Endothelial cell (in vitro differentiated cells): ENCODE measurements around the gene IGHMBP2. TPM values are rescaled to one million over a fixed set of nuclear protein-coding genes. Genes with fewer than 3 reads are reported as not detected.

Source experiments
- DNase-seq: peaks from one replicate; pipeline ENCODE4 v3.0.0; 2021; ENCODE audit warnings: low spot score
- H3K27ac Mint-ChIP-seq: one replicate; pipeline ENCODE4 v1.8.0; 2021; ENCODE audit warnings: mixed read lengths, inconsistent platforms; ENCODE audit not compliant: unreplicated experiment
- H3K27me3 Mint-ChIP-seq: one replicate; pipeline ENCODE4 v1.8.0; 2021; ENCODE audit warnings: mild to moderate bottlenecking, moderate library complexity, mixed read lengths, inconsistent platforms; ENCODE audit not compliant: unreplicated experiment
- H3K36me3 Mint-ChIP-seq: one replicate; pipeline ENCODE4 v1.8.0; 2021; ENCODE audit warnings: mild to moderate bottlenecking, low read depth, mixed read lengths, inconsistent platforms; ENCODE audit not compliant: unreplicated experiment
- H3K4me1 Mint-ChIP-seq: one replicate; pipeline ENCODE4 v1.8.0; 2021; ENCODE audit warnings: mild to moderate bottlenecking, mixed read lengths, inconsistent platforms; ENCODE audit not compliant: unreplicated experiment
- H3K4me3 Mint-ChIP-seq: one replicate; pipeline ENCODE4 v1.8.0; 2021; ENCODE audit warnings: mild to moderate bottlenecking, mixed read lengths, inconsistent platforms; ENCODE audit not compliant: unreplicated experiment
- H3K9me3 Mint-ChIP-seq: one replicate; pipeline ENCODE4 v1.8.0; 2021; ENCODE audit warnings: mixed read lengths, inconsistent platforms; ENCODE audit not compliant: unreplicated experiment
- total RNA-seq: library from RNA; stranded (reverse); fragmentation: NEBNext Ultra II Directional; extraction: Animal tissue kit (Norgen Biotek cat#: 25700); gene quantifications from one replicate; pipeline ENCODE4 v1.2.1, GENCODE V29; 2021; ENCODE audit not compliant: unreplicated experiment
- TF ChIP-seq, protein P1 (sequence below): fragments of 200-600 bp; sonication (generic); IDR thresholded peaks from one replicate; pipeline ENCODE4 v1.5.0; 2021; ENCODE audit warnings: antibody characterized with exemption; ENCODE audit not compliant: unreplicated experiment

IGHMBP2 gene
- total RNA-seq, 1 donor from 2014 or later, result 14.1 TPM

DNA sequence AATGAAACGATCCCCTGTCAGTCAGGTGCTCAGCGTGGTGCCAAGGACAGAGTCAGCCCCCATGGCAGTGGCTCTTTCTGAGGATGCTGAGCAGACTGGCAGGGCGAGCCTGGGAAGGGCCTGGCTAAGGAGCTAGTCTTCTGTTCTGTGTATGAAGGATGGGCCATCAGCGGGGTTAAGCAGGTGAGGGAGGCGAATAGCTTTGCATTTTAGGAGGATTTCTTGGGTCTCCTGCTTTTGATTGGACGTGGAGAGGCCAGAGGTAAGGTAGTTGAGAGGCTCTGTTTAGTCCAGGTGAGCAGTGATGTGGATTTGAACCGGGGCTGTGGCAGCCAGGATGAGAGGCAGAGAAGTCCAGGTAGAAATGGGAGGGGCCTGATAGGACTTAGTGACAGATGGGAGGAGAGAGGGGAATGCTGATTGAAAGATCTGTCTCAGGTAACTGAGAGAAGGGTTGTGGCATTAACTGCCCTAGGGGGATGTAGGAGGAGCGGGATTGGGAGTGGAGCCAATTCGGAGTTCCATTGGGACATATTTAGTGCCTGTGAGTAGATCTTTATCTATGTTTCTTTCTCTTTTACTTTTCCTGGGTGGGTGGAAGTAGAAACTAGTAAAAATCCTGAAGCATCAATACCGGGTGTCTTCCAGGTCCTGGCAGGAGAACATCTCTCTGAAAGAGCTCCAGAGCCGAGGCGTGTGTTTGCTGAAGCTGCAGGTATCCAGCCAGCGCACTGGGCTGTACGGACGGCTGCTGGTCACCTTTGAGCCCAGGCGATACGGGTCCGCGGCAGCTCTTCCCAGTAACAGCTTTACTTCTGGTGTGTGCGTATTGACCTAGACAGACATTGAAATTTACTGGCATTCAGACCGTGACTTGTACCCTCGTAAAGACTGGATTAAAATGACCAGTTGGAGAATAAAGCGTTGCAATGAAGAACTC lies 2.0 kb downstream of the IGHMBP2 start:
- TF ChIP-seq, protein P1, sequence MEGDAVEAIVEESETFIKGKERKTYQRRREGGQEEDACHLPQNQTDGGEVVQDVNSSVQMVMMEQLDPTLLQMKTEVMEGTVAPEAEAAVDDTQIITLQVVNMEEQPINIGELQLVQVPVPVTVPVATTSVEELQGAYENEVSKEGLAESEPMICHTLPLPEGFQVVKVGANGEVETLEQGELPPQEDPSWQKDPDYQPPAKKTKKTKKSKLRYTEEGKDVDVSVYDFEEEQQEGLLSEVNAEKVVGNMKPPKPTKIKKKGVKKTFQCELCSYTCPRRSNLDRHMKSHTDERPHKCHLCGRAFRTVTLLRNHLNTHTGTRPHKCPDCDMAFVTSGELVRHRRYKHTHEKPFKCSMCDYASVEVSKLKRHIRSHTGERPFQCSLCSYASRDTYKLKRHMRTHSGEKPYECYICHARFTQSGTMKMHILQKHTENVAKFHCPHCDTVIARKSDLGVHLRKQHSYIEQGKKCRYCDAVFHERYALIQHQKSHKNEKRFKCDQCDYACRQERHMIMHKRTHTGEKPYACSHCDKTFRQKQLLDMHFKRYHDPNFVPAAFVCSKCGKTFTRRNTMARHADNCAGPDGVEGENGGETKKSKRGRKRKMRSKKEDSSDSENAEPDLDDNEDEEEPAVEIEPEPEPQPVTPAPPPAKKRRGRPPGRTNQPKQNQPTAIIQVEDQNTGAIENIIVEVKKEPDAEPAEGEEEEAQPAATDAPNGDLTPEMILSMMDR, result no peak
- Mint-ChIP-seq H3K27ac (no peak overlapping the region), H3K9me3 (no peaks in the 10 kb centered on the region), H3K4me3 (peak overlapping the region; percentile 70), H3K36me3 (peaks cover 18% of the 10 kb centered on the region), H3K4me1 (peaks cover 25% of the 10 kb centered on the region), H3K27me3 (peaks cover 4% of the 10 kb centered on the region)
- DNase-seq, result no peak

DNA sequence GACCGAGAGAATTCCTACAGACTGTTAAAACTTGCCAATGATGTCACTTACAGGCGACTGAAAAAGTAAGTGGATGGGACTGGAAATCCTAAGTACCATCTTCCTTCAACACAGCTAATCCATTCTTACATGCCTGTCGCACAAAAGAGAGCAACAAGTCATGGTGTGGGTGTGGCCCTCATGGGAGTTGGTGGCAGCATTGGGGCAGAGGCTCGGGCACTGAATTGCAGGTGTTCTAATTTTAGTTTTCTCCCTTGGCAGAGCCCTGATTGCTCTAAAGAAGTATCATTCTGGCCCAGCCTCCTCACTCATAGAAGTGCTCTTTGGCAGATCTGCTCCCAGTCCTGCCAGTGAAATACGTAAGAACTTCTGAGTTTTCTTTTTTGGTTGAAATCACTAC lies 4.6 kb downstream of the IGHMBP2 start:
- DNase-seq, result no peak
- peaks cover 1% of the 10 kb centered on the region for H3K27me3 Mint-ChIP-seq
- H3K4me3 Mint-ChIP-seq, result no peak overlapping the region
- no peaks in the 10 kb centered on the region for H3K9me3 Mint-ChIP-seq
- H3K4me1 Mint-ChIP-seq, result peaks cover 9% of the 10 kb centered on the region
- TF ChIP-seq, protein P1, result no peak
- H3K27ac Mint-ChIP-seq, result no peak overlapping the region
- H3K36me3 Mint-ChIP-seq, result peaks cover 19% of the 10 kb centered on the region

DNA sequence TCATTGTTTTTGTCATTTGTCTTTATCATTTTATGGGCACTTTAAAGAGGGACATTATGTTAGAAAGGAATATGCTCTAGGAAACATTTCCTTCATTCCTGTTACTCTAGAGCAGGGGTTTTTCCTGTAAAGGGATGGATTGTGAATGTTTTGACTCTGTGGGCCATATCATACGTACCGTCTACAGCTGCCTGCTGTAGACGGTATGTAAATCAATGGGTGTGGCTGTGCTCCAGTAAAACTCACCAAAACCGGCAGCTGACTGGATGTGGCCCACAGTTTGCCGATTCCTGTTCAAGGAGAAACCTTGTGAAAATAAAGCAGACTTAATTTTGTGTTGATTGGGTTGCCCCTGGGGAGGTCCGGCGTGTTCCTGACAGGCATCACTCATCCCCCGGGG lies 7.3 kb downstream of the IGHMBP2 start:
- Mint-ChIP-seq H3K27me3 (peaks cover 3% of the 10 kb centered on the region), H3K4me1 (no peaks in the 10 kb centered on the region), H3K27ac (no peak overlapping the region), H3K4me3 (no peak overlapping the region), H3K9me3 (no peaks in the 10 kb centered on the region), H3K36me3 (peaks cover 23% of the 10 kb centered on the region)
- TF ChIP-seq, protein P1, result no peak
- DNase-seq, result no peak

DNA sequence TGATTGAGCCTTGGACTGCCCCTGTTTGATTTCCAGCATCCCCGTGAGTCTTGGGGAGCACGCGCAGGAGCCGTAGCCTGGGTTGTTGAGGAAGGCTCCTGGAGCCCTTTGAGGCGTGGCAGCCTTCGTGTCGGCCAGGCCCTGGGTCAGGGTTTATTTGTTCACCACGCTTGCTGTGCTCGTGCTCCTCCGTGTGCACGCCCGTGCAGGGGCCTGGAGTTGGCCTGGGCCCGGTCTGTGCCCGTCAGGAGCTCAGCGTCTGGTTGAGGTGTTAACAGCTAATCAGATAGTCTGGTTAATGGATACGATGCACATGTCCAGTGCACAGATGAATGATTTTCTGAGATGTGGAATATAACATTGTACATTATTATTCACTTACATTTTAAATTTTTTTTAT lies 8.0 kb downstream of the IGHMBP2 start:
- no peak overlapping the region for H3K27ac Mint-ChIP-seq
- H3K36me3 Mint-ChIP-seq, result peaks cover 29% of the 10 kb centered on the region
- H3K4me3 Mint-ChIP-seq, result no peak overlapping the region
- TF ChIP-seq, protein P1, result no peak
- no peaks in the 10 kb centered on the region for H3K9me3 Mint-ChIP-seq
- H3K4me1 Mint-ChIP-seq, result no peaks in the 10 kb centered on the region
- DNase-seq, result no peak
- peaks cover 3% of the 10 kb centered on the region for H3K27me3 Mint-ChIP-seq

DNA sequence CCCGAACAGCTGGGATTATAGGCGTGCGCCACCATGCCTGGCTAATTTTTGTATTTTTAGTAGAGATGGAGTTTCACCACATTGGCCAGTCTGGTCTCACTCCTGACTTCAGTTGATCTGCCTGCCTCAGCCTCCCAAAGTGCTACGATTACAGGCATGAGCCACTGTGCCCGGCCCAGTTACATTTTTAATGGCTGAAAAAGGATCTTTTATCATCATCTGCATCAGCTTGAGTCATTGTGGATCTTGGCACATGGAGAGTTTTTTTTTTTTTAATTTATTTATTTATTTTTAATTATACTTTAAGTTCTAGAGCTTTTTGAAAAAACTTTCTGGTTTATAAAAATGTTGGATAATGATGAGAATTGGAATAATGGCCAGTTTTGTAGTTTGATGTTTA lies 8.6 kb downstream of the IGHMBP2 start:
- no peak for DNase-seq
- Mint-ChIP-seq H3K27ac (no peak overlapping the region), H3K27me3 (peaks cover 3% of the 10 kb centered on the region), H3K36me3 (peaks cover 29% of the 10 kb centered on the region), H3K9me3 (no peaks in the 10 kb centered on the region), H3K4me3 (no peak overlapping the region), H3K4me1 (no peaks in the 10 kb centered on the region)
- TF ChIP-seq, protein P1, result no peak
